A673 (cell line): ENCODE results near the gene GRB7. TPM values are rescaled to one million over a fixed set of nuclear protein-coding genes. Genes with fewer than 3 reads are reported as not detected.

ENCODE experiments used
- BruUV-seq: library from RNA; stranded (reverse); fragments of 400-500 nt; replicated peaks from 2 replicates; lab custom pipeline; 2021; lab: Mats Ljungman, UMichigan
- CTCF ChIA-PET: fragments of 300-600 bp; sonication (Branson Sonifier 250); formaldehyde crosslinking; loops from one replicate; lab custom pipeline; 2022; ENCODE audit warnings: antibody characterized with exemption; lab: Charles Lee
- POLR2A ChIA-PET: fragments of 300-600 bp; sonication (Branson Sonifier 250); formaldehyde crosslinking; loops from one replicate; lab custom pipeline; 2022; ENCODE audit warnings: antibody characterized with exemption; ENCODE audit not compliant: low non-redundant PET; lab: Charles Lee
- DNase-seq: peaks from one replicate; pipeline ENCODE4 v3.0.0-alpha.2; 2015; ENCODE audit warnings: low spot score
- H3K27ac ChIP-seq: fragments of 200-600 bp; sonication (generic); 2 replicates; pipeline ENCODE4 v1.5.1; 2016; ENCODE audit warnings: mixed run types, low read depth, mild to moderate bottlenecking, mixed read lengths, antibody characterized with exemption, low read length; ENCODE audit not compliant: poor library complexity, severe bottlenecking
- H3K27me3 ChIP-seq: fragments of 200-600 bp; sonication (generic); replicated peaks from 2 replicates; pipeline ENCODE4 v1.6.1; 2017; ENCODE audit warnings: mixed run types, low read depth, mild to moderate bottlenecking, mixed read lengths, antibody characterized with exemption, low read length; ENCODE audit not compliant: insufficient read depth, poor library complexity
- H3K36me3 ChIP-seq: fragments of 200-600 bp; sonication (generic); 2 replicates; pipeline ENCODE4 v1.6.1; 2016; ENCODE audit warnings: mixed run types, mild to moderate bottlenecking, mixed read lengths, antibody characterized with exemption, low read length; ENCODE audit not compliant: insufficient read depth, poor library complexity, severe bottlenecking
- H3K4me1 ChIP-seq: fragments of 200-600 bp; sonication (generic); 2 replicates; pipeline ENCODE4 v1.6.1; 2017; ENCODE audit warnings: mixed run types, mild to moderate bottlenecking, mixed read lengths, antibody characterized with exemption, low read length; ENCODE audit not compliant: insufficient read depth, poor library complexity, severe bottlenecking
- H3K4me3 ChIP-seq: fragments of 200-600 bp; sonication (generic); 2 replicates; pipeline ENCODE4 v1.5.1; 2016; ENCODE audit warnings: low read depth, mixed run types, mild to moderate bottlenecking, mixed read lengths, low read length; ENCODE audit not compliant: poor library complexity, severe bottlenecking
- H3K9me3 ChIP-seq: fragments of 200-600 bp; sonication (generic); 2 replicates; pipeline ENCODE4 v1.6.1; 2016; ENCODE audit warnings: mixed run types, low read depth, mild to moderate bottlenecking, mixed read lengths, antibody characterized with exemption, low read length; ENCODE audit not compliant: poor library complexity, severe bottlenecking
- EZH2 ChIP-seq: fragments of 200-600 bp; sonication (generic); IDR thresholded peaks from 2 replicates; pipeline ENCODE4 v1.6.1; 2017; ENCODE audit warnings: borderline replicate concordance, low read depth, mild to moderate bottlenecking, mixed read lengths, antibody characterized with exemption, low read length; ENCODE audit not compliant: poor library complexity, severe bottlenecking
- intact Hi-C: fragments of 100-400 bp; cut with micrococcal nuclease; formaldehyde crosslinking; loops from one replicate; pipeline ENCODE4 v1.10.0; 2022; ENCODE audit not compliant: unreplicated experiment
- total RNA-seq: library from RNA; stranded (reverse); gene quantifications from 2 replicates; pipeline ENCODE4 v1.2.3, GENCODE V29; 2021
- TF ChIP-seq, protein P1 (sequence below): fragments of 300-800, 200-600 bp; sonication (generic); conservative IDR thresholded peaks from 2 replicates; pipeline ENCODE4 v1.5.1; 2017; ENCODE audit warnings: low read depth, mild to moderate bottlenecking, antibody characterized with exemption, low read length, moderate library complexity, mixed read lengths

Gene GRB7
- total RNA-seq, 1 experiment from 2014 or later, result 0.62 TPM

DNA sequence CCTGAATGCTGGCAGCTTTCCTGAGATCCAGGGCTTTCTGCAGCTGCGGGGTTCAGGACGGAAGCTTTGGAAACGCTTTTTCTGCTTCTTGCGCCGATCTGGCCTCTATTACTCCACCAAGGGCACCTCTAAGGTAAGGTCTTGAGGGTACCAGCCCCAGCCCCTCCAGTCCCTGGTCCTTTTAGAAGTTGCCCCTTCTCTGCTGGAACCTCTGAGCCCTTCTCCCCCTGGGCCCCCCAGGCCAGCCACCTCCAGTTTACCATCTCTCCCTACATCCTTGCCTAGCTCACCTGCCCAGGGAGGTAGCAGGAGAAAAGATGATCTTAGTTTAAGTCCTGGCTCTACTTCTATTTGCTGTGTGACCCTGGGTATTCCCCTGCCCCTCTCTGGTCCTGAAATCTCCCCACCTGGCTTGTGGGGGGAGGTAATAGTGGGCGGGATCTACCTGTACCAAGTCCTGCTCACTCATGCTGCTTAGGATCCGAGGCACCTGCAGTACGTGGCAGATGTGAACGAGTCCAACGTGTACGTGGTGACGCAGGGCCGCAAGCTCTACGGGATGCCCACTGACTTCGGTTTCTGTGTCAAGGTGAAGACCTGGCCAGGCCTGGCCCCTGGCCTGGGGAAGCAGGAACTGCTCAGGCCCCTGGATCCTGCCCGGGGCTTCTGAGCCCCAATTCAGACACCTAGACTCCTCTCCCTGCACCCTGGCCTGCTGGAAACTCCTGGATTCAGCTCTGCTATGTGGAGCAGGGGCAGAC is 6.5 kb downstream of the GRB7 start:
- Histone ChIP-seq H3K27me3 (no peaks in the 10 kb centered on the region), H3K27ac (no peak overlapping the region), H3K36me3 (no peaks in the 10 kb centered on the region), H3K4me1 (no peaks in the 10 kb centered on the region), H3K9me3 (no peaks in the 10 kb centered on the region), H3K4me3 (no peak overlapping the region)
- intact Hi-C loops, result no loop called here
- no peak for DNase-seq
- TF ChIP-seq, protein P1, sequence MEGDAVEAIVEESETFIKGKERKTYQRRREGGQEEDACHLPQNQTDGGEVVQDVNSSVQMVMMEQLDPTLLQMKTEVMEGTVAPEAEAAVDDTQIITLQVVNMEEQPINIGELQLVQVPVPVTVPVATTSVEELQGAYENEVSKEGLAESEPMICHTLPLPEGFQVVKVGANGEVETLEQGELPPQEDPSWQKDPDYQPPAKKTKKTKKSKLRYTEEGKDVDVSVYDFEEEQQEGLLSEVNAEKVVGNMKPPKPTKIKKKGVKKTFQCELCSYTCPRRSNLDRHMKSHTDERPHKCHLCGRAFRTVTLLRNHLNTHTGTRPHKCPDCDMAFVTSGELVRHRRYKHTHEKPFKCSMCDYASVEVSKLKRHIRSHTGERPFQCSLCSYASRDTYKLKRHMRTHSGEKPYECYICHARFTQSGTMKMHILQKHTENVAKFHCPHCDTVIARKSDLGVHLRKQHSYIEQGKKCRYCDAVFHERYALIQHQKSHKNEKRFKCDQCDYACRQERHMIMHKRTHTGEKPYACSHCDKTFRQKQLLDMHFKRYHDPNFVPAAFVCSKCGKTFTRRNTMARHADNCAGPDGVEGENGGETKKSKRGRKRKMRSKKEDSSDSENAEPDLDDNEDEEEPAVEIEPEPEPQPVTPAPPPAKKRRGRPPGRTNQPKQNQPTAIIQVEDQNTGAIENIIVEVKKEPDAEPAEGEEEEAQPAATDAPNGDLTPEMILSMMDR, result no peak
- no peak for TF ChIP-seq EZH2
- CTCF ChIA-PET, result no interaction called here
- POLR2A ChIA-PET, result interaction anchor here (0.6 kb wide), 1 partner anchor 1385 kb away, joined by 3 read pairs; no protein-coding TSS in a partner anchor
- BruUV-seq, result no TSS peak

- Histone ChIP-seq H3K4me3 (no peak overlapping the region), H3K27me3 (no peaks in the 10 kb centered on the region), H3K36me3 (no peaks in the 10 kb centered on the region), H3K9me3 (no peaks in the 10 kb centered on the region), H3K27ac (no peak overlapping the region), H3K4me1 (no peaks in the 10 kb centered on the region)
- no peak for TF ChIP-seq EZH2
- TF ChIP-seq, protein P1, result no peak
- BruUV-seq, result no TSS peak
- intact Hi-C loops, result no loop called here
- CTCF ChIA-PET, result no interaction called here
- DNase-seq, result no peak
- POLR2A ChIA-PET, result interaction anchor here (0.6 kb wide), 1 partner anchor 1385 kb away, joined by 3 read pairs; no protein-coding TSS in a partner anchor
Observed at GRCh38 chr17:39744836-39745215, 7.1 kb downstream of the GRB7 start.

DNA sequence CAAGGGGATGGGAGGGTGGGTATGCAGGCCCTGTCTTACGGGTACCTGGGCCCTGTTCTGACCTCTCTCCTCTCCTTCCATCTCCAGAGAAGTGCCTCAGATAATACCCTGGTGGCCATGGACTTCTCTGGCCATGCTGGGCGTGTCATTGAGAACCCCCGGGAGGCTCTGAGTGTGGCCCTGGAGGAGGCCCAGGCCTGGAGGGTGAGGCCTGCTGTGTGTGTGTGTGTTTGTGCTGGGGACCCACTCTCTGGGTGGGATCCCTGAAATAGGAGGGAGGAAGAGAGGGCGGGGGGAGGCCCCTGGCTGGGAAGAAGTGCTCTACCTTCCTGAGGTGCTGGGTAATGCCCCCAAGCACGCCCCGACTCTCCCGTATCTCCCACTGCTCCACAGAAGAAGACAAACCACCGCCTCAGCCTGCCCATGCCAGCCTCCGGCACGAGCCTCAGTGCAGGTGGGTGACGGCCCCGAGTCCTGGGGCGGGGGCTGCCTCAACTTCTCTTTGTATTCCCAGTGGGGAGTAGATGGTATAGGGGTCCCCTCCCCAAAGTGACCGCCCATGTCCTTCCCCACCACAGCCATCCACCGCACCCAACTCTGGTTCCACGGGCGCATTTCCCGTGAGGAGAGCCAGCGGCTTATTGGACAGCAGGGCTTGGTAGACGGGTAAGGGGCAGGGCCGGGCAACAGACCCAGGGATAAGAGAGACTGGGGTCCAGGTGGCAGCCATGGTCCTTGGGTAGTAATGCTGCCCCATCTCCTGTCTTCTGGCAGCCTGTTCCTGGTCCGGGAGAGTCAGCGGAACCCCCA is 7.8 kb downstream of the GRB7 start:
- Histone ChIP-seq H3K36me3 (no peaks in the 10 kb centered on the region), H3K27ac (no peak overlapping the region), H3K4me1 (no peaks in the 10 kb centered on the region), H3K9me3 (no peaks in the 10 kb centered on the region), H3K27me3 (no peaks in the 10 kb centered on the region), H3K4me3 (no peak overlapping the region)
- no peak for DNase-seq
- ChIA-PET POLR2A (no interaction called here), CTCF (no interaction called here)
- TF ChIP-seq, protein P1, result no peak
- TF ChIP-seq EZH2, result no peak
- no TSS peak for BruUV-seq
- intact Hi-C loops, result no loop called here
